Rectal smooth muscle tissue (tissue), 1 donor: ENCODE data around the gene VPS37C.
"Not testable (repeated sequence)": the region's sequence is repeated elsewhere in the genome, so short reads cannot be mapped to it uniquely, and the experiment has no call there.

ENCODE experiments used
- H3K27ac ChIP-seq: one replicate; pipeline ENCODE4 v1.7.0; 2013; ENCODE audit warnings: low read depth, low read length, inconsistent platforms
- H3K27me3 ChIP-seq: one replicate; pipeline ENCODE4 v1.7.0; 2013; ENCODE audit warnings: low read length; ENCODE audit not compliant: control insufficient read depth, insufficient read depth
- H3K36me3 ChIP-seq: one replicate; pipeline ENCODE4 v1.7.0; 2013; ENCODE audit warnings: low read length; ENCODE audit not compliant: control insufficient read depth, insufficient read depth
- H3K4me1 ChIP-seq: one replicate; pipeline ENCODE4 v1.7.0; 2013; ENCODE audit warnings: low read length; ENCODE audit not compliant: control insufficient read depth, insufficient read depth
- H3K4me3 ChIP-seq: one replicate; pipeline ENCODE4 v1.7.0; 2013; ENCODE audit warnings: low read length
- H3K9ac ChIP-seq: one replicate; pipeline ENCODE4 v1.7.0; 2013; ENCODE audit warnings: low read length

The VPS37C gene

GRCh38 chr11:61172356-61172755, 11.1 kb upstream of the VPS37C start:
- H3K27me3 ChIP-seq, result no peaks in the 10 kb centered on the region
- H3K36me3 ChIP-seq, result no peaks in the 10 kb centered on the region
- H3K27ac ChIP-seq, result no peak overlapping the region
- no peaks in the 10 kb centered on the region for H3K4me1 ChIP-seq
- no peak overlapping the region for H3K4me3 ChIP-seq
- no peak overlapping the region for H3K9ac ChIP-seq

GRCh38 chr11:61171907-61172306, 10.7 kb upstream of the VPS37C start:
- H3K4me1 ChIP-seq, result no peaks in the 10 kb centered on the region
- H3K36me3 ChIP-seq, result no peaks in the 10 kb centered on the region
- H3K9ac ChIP-seq, result no peak overlapping the region
- no peak overlapping the region for H3K27ac ChIP-seq
- no peaks in the 10 kb centered on the region for H3K27me3 ChIP-seq
- H3K4me3 ChIP-seq, result no peak overlapping the region

- no peak overlapping the region for H3K9ac ChIP-seq
- no peaks in the 10 kb centered on the region for H3K27me3 ChIP-seq
- no peaks in the 10 kb centered on the region for H3K4me1 ChIP-seq
- H3K4me3 ChIP-seq, result no peak overlapping the region
- no peaks in the 10 kb centered on the region for H3K36me3 ChIP-seq
- no peak overlapping the region for H3K27ac ChIP-seq
Observed at GRCh38 chr11:61170566-61170965, 9.3 kb upstream of the VPS37C start.

- H3K27me3 ChIP-seq, result no peaks in the 10 kb centered on the region
Observed at GRCh38 chr11:61168800-61169199, 7.6 kb upstream of the VPS37C start.

GRCh38 chr11:61168042-61168688, 6.9 kb upstream of the VPS37C start:
- H3K9ac ChIP-seq, result no peak overlapping the region
- no peaks in the 10 kb centered on the region for H3K4me1 ChIP-seq
- H3K27ac ChIP-seq, result no peak overlapping the region

More at GRCh38 chr11:61168800-61169199, 7.6 kb upstream of the VPS37C start:
- Histone ChIP-seq H3K36me3 (no peaks in the 10 kb centered on the region), H3K9ac (no peak overlapping the region), H3K4me1 (no peaks in the 10 kb centered on the region), H3K4me3 (no peak overlapping the region), H3K27ac (no peak overlapping the region)

GRCh38 chr11:61166331-61166730, 5.1 kb upstream of the VPS37C start:
- not testable (repeated sequence) for H3K27ac ChIP-seq, H3K9ac ChIP-seq, H3K27me3 ChIP-seq, H3K4me1 ChIP-seq, H3K36me3 ChIP-seq, H3K4me3 ChIP-seq

More at GRCh38 chr11:61168042-61168688, 6.9 kb upstream of the VPS37C start:
- no peak overlapping the region for H3K4me3 ChIP-seq
- no peaks in the 10 kb centered on the region for H3K36me3 ChIP-seq
- no peaks in the 10 kb centered on the region for H3K27me3 ChIP-seq

GRCh38 chr11:61165785-61166184, 4.6 kb upstream of the VPS37C start:
- not testable (repeated sequence) for H3K9ac ChIP-seq, H3K36me3 ChIP-seq, H3K4me3 ChIP-seq, H3K27ac ChIP-seq, H3K27me3 ChIP-seq, H3K4me1 ChIP-seq

GRCh38 chr11:61164606-61165424, 3.6 kb upstream of the VPS37C start:
- Histone ChIP-seq H3K36me3 (no peaks in the 10 kb centered on the region), H3K4me3 (no peak overlapping the region), H3K9ac (no peak overlapping the region), H3K27ac (no peak overlapping the region), H3K27me3 (no peaks in the 10 kb centered on the region), H3K4me1 (peaks cover 8% of the 10 kb centered on the region)

- no peak overlapping the region for H3K27ac ChIP-seq
- H3K27me3 ChIP-seq, result no peaks in the 10 kb centered on the region
- peaks cover 12% of the 10 kb centered on the region for H3K4me1 ChIP-seq
- no peaks in the 10 kb centered on the region for H3K36me3 ChIP-seq
- no peak overlapping the region for H3K4me3 ChIP-seq
- no peak overlapping the region for H3K9ac ChIP-seq
Observed at GRCh38 chr11:61163714-61164605, 2.7 kb upstream of the VPS37C start.

- Histone ChIP-seq H3K27ac (no peak overlapping the region), H3K4me1 (peaks cover 12% of the 10 kb centered on the region), H3K4me3 (no peak overlapping the region), H3K27me3 (no peaks in the 10 kb centered on the region), H3K9ac (no peak overlapping the region), H3K36me3 (no peaks in the 10 kb centered on the region)
Observed at GRCh38 chr11:61163021-61163420, 1.8 kb upstream of the VPS37C start.

GRCh38 chr11:61162092-61162941, 1.1 kb upstream of the VPS37C start:
- Histone ChIP-seq H3K4me3 (peak overlapping the region; percentile 89), H3K9ac (peak overlapping the region; percentile 85)

More at GRCh38 chr11:61162092-61162941, 1.1 kb upstream of the VPS37C start:
- H3K36me3 ChIP-seq, result no peaks in the 10 kb centered on the region
- H3K27me3 ChIP-seq, result no peaks in the 10 kb centered on the region
- peak overlapping the region; percentile 96 for H3K27ac ChIP-seq
- peaks cover 12% of the 10 kb centered on the region for H3K4me1 ChIP-seq
